ENCODE results near the gene ZSCAN18.

ZSCAN18 gene

DNA sequence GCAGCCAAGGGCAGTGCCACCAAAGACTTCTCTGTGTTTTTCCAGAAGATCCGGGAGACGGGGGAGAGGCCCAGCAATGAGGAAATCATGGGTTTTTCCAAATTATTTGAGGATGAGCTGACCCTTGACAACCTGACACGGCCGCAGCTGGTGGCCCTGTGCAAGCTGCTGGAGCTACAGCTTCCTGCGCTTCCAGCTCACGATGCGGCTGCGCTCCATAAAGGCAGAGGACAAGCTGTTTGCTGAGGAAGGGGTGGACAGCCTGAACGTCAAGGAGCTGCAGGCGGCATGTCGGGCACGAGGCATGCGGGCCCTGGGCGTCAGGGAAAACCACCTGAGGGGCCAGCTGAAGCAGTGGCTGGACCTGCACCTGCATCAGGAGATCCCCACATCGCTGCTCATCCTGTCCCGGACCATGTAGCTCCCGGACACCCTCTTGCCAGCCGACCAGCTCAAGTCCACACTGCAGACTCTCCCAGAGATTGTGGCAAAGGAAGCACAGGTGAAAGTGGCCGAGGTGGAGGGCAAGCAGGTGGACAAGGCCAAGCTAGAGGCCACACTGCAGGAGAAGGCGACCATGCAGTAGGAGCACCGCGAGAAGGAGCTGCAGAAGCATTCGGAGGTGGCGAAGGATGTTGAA is 52.5 kb downstream of the ZSCAN18 start:
- no peak for DNase-seq

DNA sequence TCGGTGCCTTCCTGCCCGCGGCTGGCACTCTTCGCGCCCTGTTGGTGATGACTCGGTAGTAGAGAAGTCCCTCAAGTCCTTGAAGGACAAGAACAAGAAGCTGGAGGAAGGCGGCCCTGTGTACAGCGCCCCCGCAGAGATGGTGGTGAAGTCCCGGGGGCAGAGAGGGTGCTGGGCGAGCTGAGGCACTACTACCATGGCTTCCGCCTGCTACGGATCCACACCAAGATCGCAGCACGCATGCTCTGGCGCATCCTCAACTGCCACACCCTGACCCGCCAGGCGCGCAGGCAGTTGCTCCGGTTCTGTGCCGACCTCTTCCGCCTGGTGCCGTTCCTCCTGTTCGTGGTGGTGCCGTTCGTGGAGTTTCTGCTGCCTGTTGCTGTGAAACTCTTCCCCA is 53.1 kb downstream of the ZSCAN18 start:
- DNase-seq, result no peak

- no peak for DNase-seq
Measured at GRCh38 chr19:58044391-58044790, 53.6 kb downstream of the ZSCAN18 start.

DNA sequence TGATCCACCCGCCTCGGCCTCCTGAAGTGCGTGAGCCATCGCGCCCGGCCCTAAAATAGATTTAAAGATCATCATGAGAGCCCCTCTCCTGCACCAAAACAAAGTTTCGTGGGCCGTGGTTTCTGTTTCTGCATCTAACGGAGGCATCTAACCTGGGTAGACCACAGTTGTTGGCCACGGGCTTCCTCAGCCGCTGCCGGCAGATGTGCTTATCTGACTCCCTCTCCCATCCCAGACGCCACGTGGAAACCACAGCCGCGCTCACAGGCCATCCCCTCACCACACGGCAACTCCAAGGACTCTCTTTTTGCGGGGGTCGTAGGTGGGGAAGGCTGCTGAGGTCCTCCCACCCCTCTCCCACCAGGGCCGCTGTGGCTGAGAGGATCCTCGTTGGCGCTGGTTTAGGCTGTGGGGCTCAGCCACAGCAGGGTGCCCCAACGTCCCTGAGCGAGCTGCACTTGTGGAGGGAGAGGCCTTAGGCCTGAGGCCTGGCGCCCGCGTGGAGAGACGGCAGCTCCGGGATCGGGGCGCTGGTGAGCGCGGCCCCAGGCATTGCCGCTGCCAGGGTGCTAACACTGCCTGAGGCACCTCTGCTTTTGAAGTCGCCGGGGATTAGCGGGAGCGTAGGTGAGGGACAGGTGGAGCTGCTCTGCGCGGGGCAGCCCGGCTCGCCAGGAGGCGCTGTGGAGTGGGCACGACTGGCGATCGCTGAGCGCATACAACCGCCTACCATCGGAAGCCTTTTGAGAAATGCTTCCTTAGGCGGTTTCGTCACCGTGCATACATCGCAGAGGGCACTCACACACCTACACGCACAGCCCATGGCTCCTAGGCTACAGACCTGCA is 55.3 kb downstream of the ZSCAN18 start:
- no peak for DNase-seq

GRCh38 chr19:58040751-58041525 is 57.1 kb downstream of the ZSCAN18 start:
- DNase-seq, result no peak

- DNase-seq, result no peak
Measured at GRCh38 chr19:58038688-58039204, 59.3 kb downstream of the ZSCAN18 start.

GRCh38 chr19:58037927-58038687 is 59.9 kb downstream of the ZSCAN18 start:
- peak in 40 of 58 donors; percentile 2 to 67 (median 33) for DNase-seq

GRCh38 chr19:58035863-58036262 is 62.2 kb downstream of the ZSCAN18 start:
- DNase-seq, result no peak

DNA sequence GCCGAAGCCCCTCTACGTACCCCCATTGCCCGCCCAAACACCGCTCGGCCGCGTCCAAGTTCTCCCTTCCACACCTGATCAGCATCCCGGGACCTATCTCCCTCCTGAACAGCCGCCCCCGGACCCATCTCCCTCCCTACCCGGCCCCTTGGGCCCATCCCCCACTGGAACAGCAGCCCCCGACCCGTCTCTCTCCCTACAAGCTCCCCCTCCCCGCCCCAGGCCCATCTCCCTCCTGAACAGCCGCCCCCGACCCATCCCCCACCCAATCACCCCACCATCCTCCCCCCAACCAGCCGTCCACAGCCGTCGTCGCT is 63.6 kb downstream of the ZSCAN18 start:
- DNase-seq, result peak in 4 of 58 donors; percentile 4 to 32 (median 18)
